ENCODE results near the gene DHRS3. TPM values are rescaled to one million over a fixed set of nuclear protein-coding genes. Genes with fewer than 3 reads are reported as not detected.

DHRS3 gene
- total and polyA plus RNA-seq, 10 donors, result 8.9 to 41.0 (median 28.7) TPM

GRCh38 chr1:12629985-12630760 lies 12.2 kb upstream of the DHRS3 start:
- intact Hi-C loops (cut with DNase I; ENCODE audit: low total_unique reads), result no loop called here
- H3K9me3 ChIP-seq, result no peaks in the 10 kb centered on the region
- H3K4me3 ChIP-seq, result no peak overlapping the region
- H3K27ac ChIP-seq, result no peak overlapping the region
- peaks cover 0 to 38% (median 15%) of the 10 kb centered on the region in 6 donors for H3K4me1 ChIP-seq
- peaks cover 0 to 4% (median 0%) of the 10 kb centered on the region in 7 donors for H3K27me3 ChIP-seq (replicated peaks in 1 of 7)
- no peak for TF ChIP-seq POLR2AphosphoS5 (IDR thresholded peaks at IDR 0.05)
- no peak for TF ChIP-seq CTCF (IDR thresholded peaks at IDR 0.05 in 8 of 11, conservative IDR thresholded peaks at IDR 0.05 in 3 of 11)
- TF ChIP-seq POLR2A (IDR thresholded peaks at IDR 0.05), result no peak
- no peaks in the 10 kb centered on the region for H3K36me3 ChIP-seq
- 89 to 95% (median 90%) methylated on average over 5 to 15 of the region's 15 CpGs for WGBS, 5 donors
- peak; percentile 53 for DNase-seq

DNA sequence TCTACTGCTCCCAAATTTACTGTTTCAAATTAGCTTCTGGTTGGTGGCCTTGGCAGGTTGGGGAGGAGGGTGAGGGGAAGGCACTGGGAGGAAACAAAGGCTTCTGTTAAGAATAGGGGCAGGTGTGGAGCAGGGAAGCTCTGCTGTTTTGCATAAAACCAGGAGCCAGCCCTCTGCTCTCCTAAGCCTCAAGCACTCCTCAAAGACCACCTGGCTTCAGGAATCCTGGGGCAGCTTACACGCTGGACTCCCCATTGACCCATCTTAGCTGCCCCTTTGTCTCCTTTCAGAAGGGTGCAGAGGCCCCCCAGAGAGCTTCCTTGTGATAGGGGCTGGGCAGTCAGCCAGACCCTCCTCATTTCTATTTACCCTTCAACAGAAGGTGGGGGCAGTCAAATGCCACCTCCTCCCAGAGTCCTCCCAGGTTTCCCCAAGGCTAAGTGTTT lies 11.5 kb upstream of the DHRS3 start:
- Histone ChIP-seq H3K27me3 (replicated peaks in 1 of 7) (peaks cover 0 to 4% (median 0%) of the 10 kb centered on the region in 7 donors), H3K27ac (no peak overlapping the region), H3K4me1 (peaks cover 0 to 31% (median 14%) of the 10 kb centered on the region in 6 donors), H3K4me3 (no peak overlapping the region), H3K9me3 (no peaks in the 10 kb centered on the region), H3K36me3 (no peaks in the 10 kb centered on the region)
- intact Hi-C loops (cut with DNase I; ENCODE audit: low total_unique reads), result no loop called here
- WGBS, 5 donors, result 71 to 93% (median 88%) methylated on average over 1 of the region's 1 CpG
- DNase-seq, result no peak
- TF ChIP-seq CTCF (IDR thresholded peaks at IDR 0.05 in 8 of 11, conservative IDR thresholded peaks at IDR 0.05 in 3 of 11) (no peak), POLR2AphosphoS5 (IDR thresholded peaks at IDR 0.05) (no peak), POLR2A (IDR thresholded peaks at IDR 0.05) (no peak)

DNA sequence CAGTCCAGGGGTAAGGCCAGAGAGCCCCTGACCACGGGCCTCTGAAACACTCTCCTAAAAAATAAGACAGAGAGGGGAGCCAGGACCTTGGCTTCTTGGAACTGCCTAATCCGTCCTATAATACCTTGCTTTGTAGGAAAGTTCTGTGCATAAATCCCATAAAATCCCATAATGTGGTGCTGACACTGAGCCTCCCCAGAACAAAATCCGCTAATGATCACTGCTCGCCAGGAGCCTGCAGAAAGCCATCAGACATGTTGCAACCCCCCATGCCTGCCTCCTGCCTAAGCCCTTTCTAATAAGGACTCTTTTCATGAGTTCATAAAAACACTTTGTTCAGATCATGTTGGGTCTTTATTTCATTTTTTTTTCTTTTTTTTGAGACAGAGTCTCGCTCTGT lies 9.3 kb upstream of the DHRS3 start:
- H3K4me1 ChIP-seq, result peaks cover 0 to 21% (median 9%) of the 10 kb centered on the region in 6 donors
- H3K36me3 ChIP-seq, result no peaks in the 10 kb centered on the region
- WGBS, 5 donors, result 80 to 96% (median 91%) methylated on average over 5 of the region's 5 CpGs
- H3K9me3 ChIP-seq, result no peaks in the 10 kb centered on the region
- no peak overlapping the region for H3K4me3 ChIP-seq
- TF ChIP-seq CTCF (IDR thresholded peaks at IDR 0.05 in 8 of 11, conservative IDR thresholded peaks at IDR 0.05 in 3 of 11), result no peak
- no peak for TF ChIP-seq POLR2A (IDR thresholded peaks at IDR 0.05)
- no peak for TF ChIP-seq POLR2AphosphoS5 (IDR thresholded peaks at IDR 0.05)
- H3K27ac ChIP-seq, result no peak overlapping the region
- no peaks in the 10 kb centered on the region for H3K27me3 ChIP-seq (replicated peaks in 1 of 7)
- intact Hi-C loops (cut with DNase I; ENCODE audit: low total_unique reads), result no loop called here
- DNase-seq, result no peak

GRCh38 chr1:12626888-12627287 lies 8.9 kb upstream of the DHRS3 start:
- no peaks in the 10 kb centered on the region for H3K36me3 ChIP-seq
- intact Hi-C loops (cut with DNase I; ENCODE audit: low total_unique reads), result no loop called here
- peaks cover 0 to 21% (median 7%) of the 10 kb centered on the region in 6 donors for H3K4me1 ChIP-seq
- TF ChIP-seq CTCF (IDR thresholded peaks at IDR 0.05 in 8 of 11, conservative IDR thresholded peaks at IDR 0.05 in 3 of 11) (no peak), POLR2AphosphoS5 (IDR thresholded peaks at IDR 0.05) (no peak), POLR2A (IDR thresholded peaks at IDR 0.05) (no peak)
- no peaks in the 10 kb centered on the region for H3K9me3 ChIP-seq
- no peak overlapping the region for H3K27ac ChIP-seq
- H3K27me3 ChIP-seq (replicated peaks in 1 of 7), result no peaks in the 10 kb centered on the region
- no peak overlapping the region for H3K4me3 ChIP-seq
- no peak for DNase-seq
- 75 to 81% (median 81%) methylated on average over 4 of the region's 4 CpGs for WGBS, 5 donors

Data from spleen (tissue), 11 donors.